AG04449 (cell line): ENCODE data around the gene RASGRF1.

Source experiments
- CTCF ChIA-PET: fragments of 350-600 bp; formaldehyde crosslinking; extraction: SDS; loops from one replicate; lab custom pipeline; 2021; ENCODE audit warnings: antibody characterized with exemption; lab: Yijun Ruan, JAX
- POLR2A ChIA-PET: fragments of 400-600, 350-600 bp; formaldehyde crosslinking; extraction: SDS; loops from one replicate; lab custom pipeline; 2020; ENCODE audit warnings: antibody characterized with exemption, inconsistent platforms; lab: Yijun Ruan, JAX
- DNase-seq: peaks from one replicate; pipeline ENCODE4 v3.0.0-alpha.2; 2010; ENCODE audit warnings: low read depth, low spot score
- H3K4me3 ChIP-seq: 2 replicates; pipeline ENCODE4 v1.5.1; 2011; ENCODE audit warnings: low read depth, mild to moderate bottlenecking, control low read depth, low read length
- TF ChIP-seq, protein P1 (sequence below): IDR thresholded peaks from one replicate; pipeline ENCODE4 v1.5.1; 2011; ENCODE audit warnings: mild to moderate bottlenecking, moderate library complexity, low read length, control low read depth, inconsistent platforms; ENCODE audit not compliant: insufficient read depth; ENCODE audit errors: missing control alignments

The RASGRF1 gene

DNA sequence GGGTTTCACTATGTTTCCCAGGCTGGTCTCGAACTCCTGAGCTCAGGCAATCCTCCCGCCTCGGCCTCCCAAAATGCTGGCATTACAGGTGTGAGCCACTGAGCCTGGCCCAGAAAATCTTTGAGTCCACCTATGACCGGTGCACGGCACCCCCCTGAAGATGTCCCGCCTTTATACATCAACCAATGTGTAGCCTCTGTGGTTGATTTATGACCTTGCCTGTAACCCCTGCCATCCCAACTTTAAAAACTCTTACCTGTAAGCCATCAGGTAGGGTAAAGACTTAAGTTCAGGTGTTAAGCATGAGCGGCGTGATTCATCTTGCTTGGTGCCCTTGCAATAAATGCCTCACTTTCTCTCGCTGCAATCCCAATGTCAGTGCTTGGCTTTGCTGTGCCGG is 131.2 kb downstream of the RASGRF1 start:
- CTCF ChIA-PET: interaction anchor here (0.9 to 2.1 kb wide), 3 partner anchors 8 to 21 kb away, joined by 3 to 7 read pairs (median 3); no protein-coding TSS in a partner anchor
- no peak overlapping the region for H3K4me3 ChIP-seq
- POLR2A ChIA-PET: no interaction called here
- DNase-seq: no peak
- TF ChIP-seq, protein P1, sequence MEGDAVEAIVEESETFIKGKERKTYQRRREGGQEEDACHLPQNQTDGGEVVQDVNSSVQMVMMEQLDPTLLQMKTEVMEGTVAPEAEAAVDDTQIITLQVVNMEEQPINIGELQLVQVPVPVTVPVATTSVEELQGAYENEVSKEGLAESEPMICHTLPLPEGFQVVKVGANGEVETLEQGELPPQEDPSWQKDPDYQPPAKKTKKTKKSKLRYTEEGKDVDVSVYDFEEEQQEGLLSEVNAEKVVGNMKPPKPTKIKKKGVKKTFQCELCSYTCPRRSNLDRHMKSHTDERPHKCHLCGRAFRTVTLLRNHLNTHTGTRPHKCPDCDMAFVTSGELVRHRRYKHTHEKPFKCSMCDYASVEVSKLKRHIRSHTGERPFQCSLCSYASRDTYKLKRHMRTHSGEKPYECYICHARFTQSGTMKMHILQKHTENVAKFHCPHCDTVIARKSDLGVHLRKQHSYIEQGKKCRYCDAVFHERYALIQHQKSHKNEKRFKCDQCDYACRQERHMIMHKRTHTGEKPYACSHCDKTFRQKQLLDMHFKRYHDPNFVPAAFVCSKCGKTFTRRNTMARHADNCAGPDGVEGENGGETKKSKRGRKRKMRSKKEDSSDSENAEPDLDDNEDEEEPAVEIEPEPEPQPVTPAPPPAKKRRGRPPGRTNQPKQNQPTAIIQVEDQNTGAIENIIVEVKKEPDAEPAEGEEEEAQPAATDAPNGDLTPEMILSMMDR: no peak

DNA sequence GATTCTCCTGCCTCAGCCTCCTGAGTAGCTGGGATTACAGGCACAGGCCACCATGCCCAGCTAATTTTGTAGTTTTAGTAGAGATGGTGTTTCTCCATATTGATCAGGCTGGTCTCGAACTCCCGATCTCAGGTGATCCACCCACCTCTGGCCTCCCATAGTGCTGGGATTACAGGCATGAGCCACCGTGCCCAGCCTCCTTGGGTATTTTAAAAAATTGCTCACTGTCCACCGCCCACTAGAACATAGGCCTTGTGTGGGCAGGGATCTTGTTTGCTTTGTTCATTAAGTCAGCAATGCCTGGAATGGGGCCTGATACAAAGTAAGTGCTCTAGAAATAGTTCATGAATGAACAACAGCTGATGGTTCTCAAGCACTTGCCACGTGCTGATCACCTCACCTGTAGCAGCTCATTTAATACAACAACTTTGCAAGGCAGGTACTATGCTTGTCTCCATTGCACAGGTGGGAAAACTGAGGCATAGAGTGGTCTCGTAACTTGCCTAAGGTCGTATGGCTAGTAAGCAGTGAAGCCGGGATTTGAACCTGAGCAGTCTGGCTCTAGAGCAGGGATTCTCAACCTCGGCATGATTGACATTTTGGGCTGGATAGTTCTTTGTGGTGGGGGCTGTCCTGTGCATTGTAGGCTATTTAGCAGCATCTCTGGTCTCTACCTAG is 133.0 kb downstream of the RASGRF1 start:
- ChIA-PET CTCF (interaction anchor here (3.2 kb wide), 1 partner anchor 22 kb away, joined by 11 read pairs; no protein-coding TSS in a partner anchor), POLR2A (no interaction called here)
- no peak for DNase-seq
- TF ChIP-seq, protein P1: no peak
- no peak overlapping the region for H3K4me3 ChIP-seq

DNA sequence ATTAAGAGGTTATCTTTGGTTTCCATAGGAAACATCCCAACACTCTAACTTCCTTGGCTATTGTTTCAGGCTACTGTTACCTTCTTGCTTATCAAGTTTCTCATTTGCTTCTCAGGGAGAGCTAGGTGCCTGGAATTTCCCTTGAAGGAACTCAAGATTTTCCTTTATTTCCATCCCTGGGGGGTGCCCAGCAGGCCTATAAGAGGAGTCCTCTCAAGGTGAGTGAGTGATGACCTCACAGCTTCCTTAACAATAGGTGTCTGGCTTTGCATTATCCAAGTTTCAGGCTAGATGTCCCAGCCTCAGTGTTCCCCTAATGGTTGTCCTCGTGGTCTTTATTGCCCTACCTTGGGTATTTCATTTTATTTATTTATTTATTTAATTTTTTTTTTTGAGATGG is 133.6 kb downstream of the RASGRF1 start:
- ChIA-PET POLR2A (no interaction called here), CTCF (interaction anchor here (3.2 kb wide), 1 partner anchor 23 kb away, joined by 11 read pairs; no protein-coding TSS in a partner anchor)
- DNase-seq: no peak
- TF ChIP-seq, protein P1: no peak
- H3K4me3 ChIP-seq: no peak overlapping the region

DNA sequence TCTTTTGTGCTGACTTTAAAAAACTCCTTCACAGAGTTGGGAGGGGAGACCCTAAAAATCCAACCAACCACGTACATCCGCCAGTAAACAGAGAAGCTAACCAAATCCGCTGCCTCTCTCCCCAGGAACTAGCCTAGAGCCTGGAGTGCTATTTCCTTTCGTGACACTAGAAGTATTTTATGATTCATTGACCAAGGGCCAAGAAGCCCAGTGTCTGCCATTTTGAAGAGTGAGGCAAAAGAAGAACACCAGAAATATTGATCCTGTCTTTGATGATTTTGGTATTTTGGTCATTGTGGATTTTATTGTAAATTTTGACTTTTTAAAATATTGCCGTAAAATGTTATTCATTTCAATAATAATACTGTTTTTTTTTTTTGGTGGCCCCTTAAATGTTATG is 135.2 kb downstream of the RASGRF1 start:
- POLR2A ChIA-PET: no interaction called here
- TF ChIP-seq, protein P1: no peak
- CTCF ChIA-PET: interaction anchor here (3.2 kb wide), 1 partner anchor 25 kb away, joined by 11 read pairs; no protein-coding TSS in a partner anchor
- H3K4me3 ChIP-seq: no peak overlapping the region
- DNase-seq: no peak

DNA sequence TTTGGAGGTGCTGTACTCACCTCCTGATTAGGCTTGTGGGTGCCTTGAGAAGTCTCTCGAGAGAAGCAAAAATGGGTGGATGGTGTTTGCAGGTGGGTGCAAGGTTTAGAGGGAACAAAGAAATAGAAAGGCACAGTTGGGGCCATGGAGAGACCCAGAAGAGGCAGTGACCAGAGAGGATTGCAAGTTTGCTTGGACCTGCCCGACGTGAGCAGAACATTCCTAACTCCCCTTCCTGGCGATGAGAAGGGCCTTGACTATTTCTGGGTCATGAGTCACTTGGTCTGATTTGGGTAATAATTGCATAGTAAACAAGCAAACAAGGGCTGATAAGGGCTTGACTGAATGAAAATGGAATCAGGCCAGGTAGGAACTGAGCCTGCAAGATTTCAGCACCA is 138.7 kb downstream of the RASGRF1 start:
- ChIA-PET POLR2A (no interaction called here), CTCF (interaction anchor here (1.0 to 1.4 kb wide), 2 partner anchors 28 to 232 kb away, joined by 4 read pairs; no protein-coding TSS in a partner anchor)
- DNase-seq: no peak
- TF ChIP-seq, protein P1: no peak
- no peak overlapping the region for H3K4me3 ChIP-seq
